ENCODE measurements around the gene GYS1.

DNA sequence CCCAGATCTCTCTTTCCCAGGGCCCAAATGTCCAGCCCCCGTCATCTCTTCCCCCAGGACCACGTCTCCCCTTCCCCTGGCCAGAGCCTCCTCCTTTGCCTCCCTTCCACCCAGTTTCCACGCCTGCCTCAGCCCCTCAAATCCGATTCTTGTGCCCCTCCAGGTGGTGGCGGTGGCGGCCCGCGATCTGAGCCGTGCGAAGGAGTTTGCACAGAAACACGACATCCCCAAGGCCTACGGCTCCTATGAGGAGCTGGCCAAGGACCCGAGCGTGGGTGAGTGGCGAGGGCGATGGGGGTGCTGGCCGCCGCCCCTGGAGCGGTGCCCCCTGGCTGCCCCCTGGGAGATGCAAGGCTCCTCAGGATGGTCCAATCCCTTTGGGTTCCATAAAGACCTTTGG lies 58.3 kb downstream of the GYS1 start:
- TF ChIP-seq CTCF (IDR thresholded peaks at IDR 0.05; ENCODE audit: control extremely low read depth in 1 of 3, insufficient read depth in 1 of 3, low read depth in 1 of 3, low read length in 3 of 3): peak; percentile 34 to 54 (median 47)
- peak; percentile 68 to 72 for TF ChIP-seq RAD21 (IDR thresholded peaks at IDR 0.05 in 1 of 2, conservative IDR thresholded peaks at IDR 0.05 in 1 of 2; ENCODE audit: low read depth in 2 of 2, low read length in 2 of 2)
- no peak for TF ChIP-seq MAX (IDR thresholded peaks at IDR 0.05)
- no peak for TF ChIP-seq HDAC6 (IDR thresholded peaks at IDR 0.05; ENCODE audit: low read depth, low read length)
- TF ChIP-seq POLR2A (IDR thresholded peaks at IDR 0.05; ENCODE audit: control extremely low read depth in 1 of 2, low read depth in 2 of 2, low read length in 2 of 2): no peak
- TF ChIP-seq YY1 (IDR thresholded peaks at IDR 0.05; ENCODE audit: low read depth, low read length): no peak
- TF ChIP-seq EP300 (IDR thresholded peaks at IDR 0.05; ENCODE audit: borderline replicate concordance in 1 of 2, low read depth in 2 of 2, low read length in 2 of 2): no peak

Measured in H1 (cell line).